GM12891 (cell line): ENCODE measurements around the gene EVA1B.
A peak's percentile ranks its signal among the peaks of the same experiment; 100 is the strongest.

ENCODE experiments used
- DNase-seq: peaks from one replicate; pipeline ENCODE4 v3.0.0; 2011; ENCODE audit warnings: low spot score; ENCODE audit not compliant: insufficient read length
- FAIRE-seq: peaks from 2 replicates; lab custom pipeline; 2011; peaks lifted over from hg19 to GRCh38; lab: Jason Lieb, UNC
- PAX5 ChIP-seq: IDR thresholded peaks from 2 replicates; pipeline ENCODE4 v1.6.1; 2011; ENCODE audit warnings: low read length, moderate library complexity, mild to moderate bottlenecking; ENCODE audit not compliant: insufficient read depth, severe bottlenecking
- POLR2A ChIP-seq: IDR thresholded peaks from 2 replicates; pipeline ENCODE4 v1.6.1; 2011; ENCODE audit warnings: low read depth, low read length, control low read depth
- POLR2AphosphoS5 ChIP-seq: IDR thresholded peaks from 2 replicates; pipeline ENCODE4 v1.6.1; 2011; ENCODE audit warnings: low read depth, low read length, control low read depth
- POU2F2 ChIP-seq: IDR thresholded peaks from 2 replicates; pipeline ENCODE4 v1.6.1; 2011; ENCODE audit warnings: low read depth, mild to moderate bottlenecking, control low read depth, low read length, moderate library complexity
- SPI1 ChIP-seq: IDR thresholded peaks from 2 replicates; pipeline ENCODE4 v1.6.1; 2011; ENCODE audit warnings: low read depth, low read length, control low read depth
- TAF1 ChIP-seq: IDR thresholded peaks from 2 replicates; pipeline ENCODE4 v1.6.1; 2011; ENCODE audit warnings: low read depth, low read length, control low read depth

Gene EVA1B

DNA sequence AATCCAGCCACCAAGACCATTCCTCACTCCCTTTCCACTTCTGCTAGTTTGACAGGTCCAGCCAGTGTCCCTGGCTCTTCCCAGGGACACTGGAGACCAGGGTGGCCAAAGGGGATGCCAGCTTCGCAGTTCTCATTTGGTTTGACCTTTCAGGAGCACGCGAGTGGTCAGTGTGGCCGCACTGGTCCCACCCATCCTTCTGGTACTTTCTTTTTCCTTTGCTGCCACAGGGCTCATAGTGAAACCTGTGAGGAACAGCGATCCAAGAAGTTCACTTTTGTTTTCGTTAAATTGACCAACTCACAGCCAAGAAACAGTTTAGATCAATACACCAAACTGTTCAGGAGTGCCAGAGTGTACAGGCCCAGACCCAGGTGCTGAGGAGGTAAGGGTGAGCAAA is 14.4 kb upstream of the EVA1B start:
- TF ChIP-seq TAF1 (no peak), SPI1 (no peak), POLR2A (no peak), POLR2AphosphoS5 (no peak), POU2F2 (no peak), PAX5 (no peak)
- FAIRE-seq (no peak), DNase-seq (no peak)

GRCh38 chr1:36330940-36331339 is 7.5 kb upstream of the EVA1B start:
- DNase-seq (no peak), FAIRE-seq (no peak)
- TF ChIP-seq POLR2AphosphoS5 (no peak), POLR2A (no peak), TAF1 (no peak), POU2F2 (no peak), PAX5 (no peak), SPI1 (no peak)

GRCh38 chr1:36329817-36330216 is 6.4 kb upstream of the EVA1B start:
- FAIRE-seq (no peak), DNase-seq (no peak)
- no peak for TF ChIP-seq POLR2A
- no peak for TF ChIP-seq PAX5
- no peak for TF ChIP-seq POU2F2
- TF ChIP-seq SPI1, result no peak
- TF ChIP-seq POLR2AphosphoS5, result no peak
- TF ChIP-seq TAF1, result no peak

GRCh38 chr1:36328713-36329112 is 5.3 kb upstream of the EVA1B start:
- DNase-seq, result no peak
- no peak for FAIRE-seq
- TF ChIP-seq TAF1 (no peak), POLR2AphosphoS5 (no peak), POLR2A (no peak), POU2F2 (no peak), PAX5 (no peak), SPI1 (no peak)

DNA sequence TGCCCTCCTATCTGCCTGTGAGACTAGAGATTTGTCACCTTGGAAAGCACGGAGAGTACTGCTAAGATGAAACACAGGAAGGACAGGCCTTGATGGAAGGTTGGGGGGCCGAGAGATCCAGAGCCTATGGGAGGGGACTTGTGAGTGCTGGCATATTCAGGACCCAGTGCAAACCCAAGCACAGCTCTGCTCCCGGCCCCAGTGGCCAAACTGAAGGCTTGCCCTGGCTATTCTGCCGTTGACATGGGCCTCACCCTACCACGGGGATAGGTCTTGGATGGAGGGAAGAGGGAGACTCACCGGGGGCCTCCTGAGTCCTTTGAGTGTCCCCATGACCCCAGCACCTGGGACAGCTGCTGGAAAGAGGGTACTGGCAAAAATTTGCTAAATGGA is 4.6 kb upstream of the EVA1B start:
- TF ChIP-seq POLR2AphosphoS5 (no peak), SPI1 (no peak)
- FAIRE-seq, result no peak

GRCh38 chr1:36327421-36328087 is 4.1 kb upstream of the EVA1B start:
- no peak for TF ChIP-seq POLR2A
- FAIRE-seq (no peak), DNase-seq (no peak)

More for the DNA sequence above, 4.6 kb upstream of the EVA1B start:
- DNase-seq, result no peak

DNA sequence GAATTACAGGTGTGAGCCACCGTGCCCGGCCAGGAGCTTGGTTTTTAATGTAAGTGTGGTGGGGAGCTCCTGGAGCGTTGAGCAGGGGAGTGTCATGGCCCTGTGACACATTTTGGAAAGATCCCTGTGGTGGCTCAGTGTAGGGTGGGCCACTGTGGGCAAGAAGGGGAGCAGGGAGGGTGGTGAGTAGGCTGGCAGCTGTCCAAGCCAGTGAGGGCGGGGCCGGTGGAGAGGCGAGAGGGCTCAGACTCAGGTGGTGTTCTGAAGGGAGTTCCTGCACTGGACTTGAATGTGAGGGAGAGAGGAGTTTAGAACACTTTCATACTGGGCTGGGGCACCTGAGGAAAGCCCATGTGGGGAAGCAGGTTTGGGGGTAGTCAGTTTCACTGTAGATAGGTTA is 3.1 kb upstream of the EVA1B start:
- no peak for TF ChIP-seq PAX5
- TF ChIP-seq TAF1, result no peak
- TF ChIP-seq SPI1, result no peak
- TF ChIP-seq POLR2A, result no peak
- TF ChIP-seq POLR2AphosphoS5, result no peak
- TF ChIP-seq POU2F2, result no peak
- FAIRE-seq (peak; percentile 9), DNase-seq (no peak)

- TF ChIP-seq PAX5 (no peak), POU2F2 (no peak), POLR2A (no peak), POLR2AphosphoS5 (no peak), TAF1 (no peak), SPI1 (no peak)
- FAIRE-seq, result no peak
Observed at GRCh38 chr1:36324353-36324703, 883 bp upstream of the EVA1B start.

GRCh38 chr1:36322786-36323635 is 434 bp downstream of the EVA1B start:
- peak; percentile 53 for DNase-seq
- TF ChIP-seq POLR2A (no peak), SPI1 (no peak), POU2F2 (no peak), TAF1 (no peak), POLR2AphosphoS5 (no peak), PAX5 (no peak)
- FAIRE-seq, result peak; percentile 90

More at GRCh38 chr1:36324353-36324703, 883 bp upstream of the EVA1B start:
- DNase-seq, result no peak
